NT2/D1 (cell line): ENCODE measurements around the gene SLC7A9.
"Not testable (repeated sequence)": the region's sequence is repeated elsewhere in the genome, so short reads cannot be mapped to it uniquely, and the experiment has no call there.

ENCODE experiments used
- SUZ12 ChIP-seq: IDR thresholded peaks from 2 replicates; pipeline ENCODE4 v1.6.1; 2011; ENCODE audit not compliant: insufficient read length, insufficient read depth; ENCODE audit errors: extremely low read depth
- YY1 ChIP-seq: IDR thresholded peaks from 2 replicates; pipeline ENCODE4 v1.6.1; 2011; ENCODE audit not compliant: insufficient read length, insufficient read depth

- not testable (repeated sequence) for TF ChIP-seq YY1, SUZ12
These were observed 87.5 kb downstream of the SLC7A9 start for GRCh38 chr19:32782089-32782488.
